Endothelial cell of umbilical vein (primary cell): ENCODE data around the gene TBC1D5. TPM values are rescaled to one million over a fixed set of nuclear protein-coding genes. Genes with fewer than 3 reads are reported as not detected.

Source experiments
- BruUV-seq: library from RNA; stranded (reverse); fragments of 400-500 nt; replicated peaks from 2 replicates; lab custom pipeline; 2021; lab: Mats Ljungman, UMichigan
- CTCF ChIA-PET: fragments of 300-600, 350-600 bp; sonication (Branson Sonifier 250); formaldehyde crosslinking; loops from one replicate; lab custom pipeline; 2021; ENCODE audit warnings: antibody characterized with exemption, inconsistent platforms; lab: Charles Lee
- POLR2A ChIA-PET: fragments of 300-600, 350-600 bp; sonication (Branson Sonifier 250); formaldehyde crosslinking; loops from one replicate; lab custom pipeline; 2021; ENCODE audit warnings: antibody characterized with exemption, inconsistent platforms; lab: Charles Lee
- DNase-seq: peaks from one replicate; pipeline ENCODE4 v3.0.0-alpha.2; 2011; ENCODE audit warnings: low read depth, low spot score
- FAIRE-seq: peaks from 2 replicates; lab custom pipeline; 2011; peaks lifted over from hg19 to GRCh38; lab: Jason Lieb, UNC
- H2AFZ ChIP-seq: 2 replicates; pipeline ENCODE4 v1.6.0; 2012; ENCODE audit warnings: low read depth, low read length, control low read depth, inconsistent platforms
- H3K27ac ChIP-seq: 2 replicates; pipeline ENCODE4 v1.5.1; 2011; ENCODE audit warnings: low read depth, mild to moderate bottlenecking, control low read depth, low read length, moderate library complexity; ENCODE audit not compliant: insufficient read depth
- H3K27me3 ChIP-seq, 2 experiments: 2 replicates each; pipeline versions ENCODE4 v1.6.0 to v1.6.1; 2011; ENCODE audit warnings: low read length in 2 of 2, mixed read lengths in 1 of 2; ENCODE audit not compliant: control insufficient read depth in 2 of 2, insufficient read depth in 2 of 2
- H3K36me3 ChIP-seq, 2 experiments: 2 replicates in 1 of 2; 3 replicates in 1 of 2; pipeline ENCODE4 v1.5.1; 2011; ENCODE audit warnings: low read length in 2 of 2, mild to moderate bottlenecking in 1 of 2, moderate library complexity in 1 of 2; ENCODE audit not compliant: control insufficient read depth in 2 of 2, insufficient read depth in 2 of 2; ENCODE audit errors: extremely low read depth in 1 of 2
- H3K4me1 ChIP-seq: 3 replicates; pipeline ENCODE4 v1.5.1; 2011; ENCODE audit warnings: mild to moderate bottlenecking, low read length; ENCODE audit not compliant: control insufficient read depth, insufficient read depth; ENCODE audit errors: extremely low read depth
- H3K4me2 ChIP-seq: 2 replicates; pipeline ENCODE4 v1.6.1; 2011; ENCODE audit warnings: low read length, control low read depth, mixed read lengths; ENCODE audit not compliant: insufficient read depth
- H3K4me3 ChIP-seq, 3 experiments: fragments of 200-600 bp in 1 of 3; sonication (generic), shearing (Covaris generic) in 1 of 3; replicated peaks in 1 of 3; 2 replicates each; pipeline ENCODE4 v1.5.1; 2011 to 2016; ENCODE audit warnings: control low read depth in 3 of 3, low read length in 3 of 3, mild to moderate bottlenecking in 2 of 3, inconsistent platforms in 1 of 3, low read depth in 1 of 3, moderate library complexity in 1 of 3; ENCODE audit not compliant: insufficient read depth in 1 of 3
- H3K79me2 ChIP-seq: 2 replicates; pipeline ENCODE4 v1.6.0; 2012; ENCODE audit warnings: low read length, inconsistent platforms; ENCODE audit not compliant: control insufficient read depth, insufficient read depth
- H3K9ac ChIP-seq: replicated peaks from 2 replicates; pipeline ENCODE3; 2011; ENCODE audit warnings: low read length, control low read depth; ENCODE audit not compliant: insufficient read depth; ENCODE audit errors: extremely low read depth
- H3K9me1 ChIP-seq: replicated peaks from 3 replicates; pipeline ENCODE4 v1.6.0; 2011; ENCODE audit warnings: mild to moderate bottlenecking, low read length; ENCODE audit not compliant: control insufficient read depth, insufficient read depth; ENCODE audit errors: extremely low read depth
- H3K9me3 ChIP-seq: replicated peaks from 2 replicates; pipeline ENCODE4 v1.5.1; 2012; ENCODE audit warnings: low read length, inconsistent platforms; ENCODE audit not compliant: control insufficient read depth, insufficient read depth
- H4K20me1 ChIP-seq: replicated peaks from 2 replicates; pipeline ENCODE3; 2011; ENCODE audit warnings: mild to moderate bottlenecking, low read length; ENCODE audit not compliant: control insufficient read depth, insufficient read depth; ENCODE audit errors: extremely low read depth
- CTCF ChIP-seq, 2 donors: IDR thresholded peaks; 1 replicate in 1 of 2; 2 replicates in 1 of 2; pipeline ENCODE4 v1.5.1; 2011; ENCODE audit warnings: low read length in 2 of 2, mild to moderate bottlenecking in 2 of 2, moderate library complexity in 2 of 2, control low read depth in 1 of 2, inconsistent platforms in 1 of 2, low read depth in 1 of 2; ENCODE audit not compliant: insufficient read depth in 1 of 2; ENCODE audit errors: extremely low read depth in 1 of 2
- EZH2 ChIP-seq: IDR thresholded peaks from 2 replicates; pipeline ENCODE4 v1.6.1; 2012; ENCODE audit warnings: borderline replicate concordance, low read depth, mild to moderate bottlenecking, moderate library complexity, low read length, inconsistent platforms; ENCODE audit not compliant: severe bottlenecking
- FOS ChIP-seq: IDR thresholded peaks from 2 replicates; pipeline ENCODE4 v1.6.1; 2011; ENCODE audit warnings: mild to moderate bottlenecking, low read length, moderate library complexity, borderline replicate concordance; ENCODE audit not compliant: insufficient read depth
- GATA2 ChIP-seq: IDR thresholded peaks from 2 replicates; pipeline ENCODE4 v1.7.0; 2011; ENCODE audit warnings: low read depth, mild to moderate bottlenecking, moderate library complexity, mixed read lengths, low read length; ENCODE audit not compliant: insufficient read length, insufficient read depth
- JUN ChIP-seq: IDR thresholded peaks from 2 replicates; pipeline ENCODE4 v1.6.1; 2011; ENCODE audit warnings: borderline replicate concordance, low read depth; ENCODE audit not compliant: insufficient read length, insufficient read depth
- MAX ChIP-seq: IDR thresholded peaks from 2 replicates; pipeline ENCODE4 v1.6.1; 2011; ENCODE audit not compliant: insufficient read depth, insufficient read length
- MYC ChIP-seq: IDR thresholded peaks from one replicate; pipeline ENCODE4 v1.6.1; 2011; ENCODE audit warnings: mild to moderate bottlenecking, low read depth, low read length
- POLR2A ChIP-seq: IDR thresholded peaks from 2 replicates; pipeline ENCODE4 v1.6.1; 2012; ENCODE audit warnings: low read depth, mild to moderate bottlenecking, control low read depth, low read length
- POLR2AphosphoS5 ChIP-seq: IDR thresholded peaks from 2 replicates; pipeline ENCODE4 v1.6.1; 2012; ENCODE audit warnings: low read depth, mild to moderate bottlenecking, control low read depth, low read length, moderate library complexity; ENCODE audit not compliant: insufficient read depth
- dilution Hi-C: fragments of 300-500 bp; cut with MboI; formaldehyde crosslinking; loops from one replicate; pipeline ENCODE4 v1.15.0; 2019; ENCODE audit warnings: low sequenced_read_pairs; ENCODE audit not compliant: extremely low pct_ligation_motif_present
- intact Hi-C: fragments of 100-400 bp; cut with micrococcal nuclease; formaldehyde crosslinking; loops from one replicate; pipeline ENCODE4 v1.10.0; 2022
- polyA plus RNA-seq, 4 experiments: library from polyadenylated mRNA; depleted of rRNA in 3 of 4; stranded (reverse) in 3 of 4; unstranded in 1 of 4; fragments of >200 nt; gene quantifications; 2 replicates each; pipeline versions ENCODE4 v1.2.1 to v1.2.3, GENCODE V29; 2011 to 2012; ENCODE audit warnings: missing spikeins in 1 of 4
- total RNA-seq: library from RNA; stranded (reverse); gene quantifications from 2 replicates; pipeline ENCODE4 v1.2.3, GENCODE V29; 2021

TBC1D5 gene
- total and polyA plus RNA-seq, 2 donors (not counting 3 experiments of a cell fraction or from before 2014, with no cell fraction given), result 17.5 to 44.7 TPM

- H3K4me3 ChIP-seq, result no peak overlapping the region
- CTCF ChIA-PET, result no interaction called here
- no peaks in the 10 kb centered on the region for H4K20me1 ChIP-seq
- H3K9me1 ChIP-seq, result no peaks in the 10 kb centered on the region
- no peak for TF ChIP-seq POLR2AphosphoS5
- TF ChIP-seq GATA2, result no peak
- TF ChIP-seq CTCF (IDR thresholded peaks at IDR 0.05; ENCODE audit: extremely low read depth in 1 of 2, insufficient read depth in 1 of 2, low read depth in 1 of 2, low read length in 2 of 2), result no peak
- no peak for TF ChIP-seq FOS
- no peak for TF ChIP-seq MAX
- no peak for TF ChIP-seq POLR2A
- TF ChIP-seq JUN, result no peak
- no peak for TF ChIP-seq EZH2
- TF ChIP-seq MYC, result no peak
- BruUV-seq, result no TSS peak
- intact Hi-C loops (no loop called here), dilution Hi-C loops (no loop called here)
- no peaks in the 10 kb centered on the region for H3K9me3 ChIP-seq
- H3K27me3 ChIP-seq, result no peaks in the 10 kb centered on the region
- no peaks in the 10 kb centered on the region for H3K36me3 ChIP-seq
- H2AFZ ChIP-seq, result no peak overlapping the region
- FAIRE-seq (no peak), DNase-seq (no peak)
- POLR2A ChIA-PET, result no interaction called here
- no peaks in the 10 kb centered on the region for H3K79me2 ChIP-seq
- no peaks in the 10 kb centered on the region for H3K4me1 ChIP-seq
- no peak overlapping the region for H3K9ac ChIP-seq
- H3K4me2 ChIP-seq, result no peak overlapping the region
- H3K27ac ChIP-seq, result no peak overlapping the region
Observed at GRCh38 chr3:17204049-17204650, 538.3 kb downstream of the TBC1D5 start.
